Astrocyte (in vitro differentiated cells and primary cell): ENCODE results near the gene IGFBP7. TPM values are rescaled to one million over a fixed set of nuclear protein-coding genes. Genes with fewer than 3 reads are reported as not detected.

ENCODE experiments used
- DNase-seq: peaks from one replicate; pipeline ENCODE4 v3.0.0-alpha.2; 2010; ENCODE audit warnings: low read depth
- FAIRE-seq: peaks from 2 replicates; lab custom pipeline; 2011; peaks lifted over from hg19 to GRCh38; lab: Jason Lieb, UNC
- H2AFZ ChIP-seq: 2 replicates; pipeline ENCODE4 v1.6.0; 2012; ENCODE audit warnings: low read depth, low read length, inconsistent platforms
- H3K27ac ChIP-seq: 2 replicates; pipeline ENCODE4 v1.5.1; 2011; ENCODE audit warnings: low read depth, low read length, inconsistent platforms
- H3K27me3 ChIP-seq: 2 replicates; pipeline ENCODE4 v1.6.0; 2011; ENCODE audit warnings: low read length, inconsistent platforms; ENCODE audit not compliant: insufficient read depth
- H3K36me3 ChIP-seq: 2 replicates; pipeline ENCODE4 v1.5.1; 2011; ENCODE audit warnings: low read length, inconsistent platforms; ENCODE audit not compliant: insufficient read depth
- H3K4me1 ChIP-seq: 2 replicates; pipeline ENCODE4 v1.5.1; 2011; ENCODE audit warnings: low read length, inconsistent platforms; ENCODE audit not compliant: insufficient read depth
- H3K4me2 ChIP-seq: 2 replicates; pipeline ENCODE4 v1.6.0; 2012; ENCODE audit warnings: low read length, inconsistent platforms
- H3K4me3 ChIP-seq: 2 replicates; pipeline ENCODE4 v1.5.1; 2011; ENCODE audit warnings: low read depth, mild to moderate bottlenecking, low read length, inconsistent platforms; ENCODE audit not compliant: insufficient read depth
- H3K79me2 ChIP-seq: 2 replicates; pipeline ENCODE4 v1.6.0; 2012; ENCODE audit warnings: mild to moderate bottlenecking, low read length, inconsistent platforms; ENCODE audit not compliant: insufficient read depth
- H3K9ac ChIP-seq: 2 replicates; pipeline ENCODE4 v1.6.0; 2012; ENCODE audit warnings: mild to moderate bottlenecking, low read length, inconsistent platforms
- H3K9me3 ChIP-seq: 2 replicates; pipeline ENCODE4 v1.5.1; 2012; ENCODE audit warnings: low read depth, mild to moderate bottlenecking, low read length, inconsistent platforms; ENCODE audit not compliant: insufficient read depth
- H4K20me1 ChIP-seq: 2 replicates; pipeline ENCODE4 v1.6.0; 2012; ENCODE audit warnings: low read length, inconsistent platforms; ENCODE audit not compliant: insufficient read depth
- H3K27ac Mint-ChIP-seq: one replicate; pipeline ENCODE4 v1.8.0; 2021; ENCODE audit warnings: mild to moderate bottlenecking, mixed read lengths; ENCODE audit not compliant: unreplicated experiment
- H3K27me3 Mint-ChIP-seq: one replicate; pipeline ENCODE4 v1.8.0; 2021; ENCODE audit warnings: low read depth, mixed read lengths; ENCODE audit not compliant: unreplicated experiment
- H3K36me3 Mint-ChIP-seq: one replicate; pipeline ENCODE4 v1.8.0; 2021; ENCODE audit warnings: low read depth, mixed read lengths; ENCODE audit not compliant: unreplicated experiment
- H3K4me1 Mint-ChIP-seq: one replicate; pipeline ENCODE4 v1.8.0; 2021; ENCODE audit warnings: low read depth, mixed read lengths; ENCODE audit not compliant: unreplicated experiment
- H3K4me3 Mint-ChIP-seq: one replicate; pipeline ENCODE4 v1.8.0; 2021; ENCODE audit warnings: mild to moderate bottlenecking, moderate library complexity, mixed read lengths; ENCODE audit not compliant: unreplicated experiment
- H3K9me3 Mint-ChIP-seq: one replicate; pipeline ENCODE4 v1.8.0; 2021; ENCODE audit warnings: mild to moderate bottlenecking, mixed read lengths; ENCODE audit not compliant: unreplicated experiment
- EZH2 ChIP-seq: IDR thresholded peaks from 2 replicates; pipeline ENCODE4 v1.6.1; 2012; ENCODE audit warnings: mild to moderate bottlenecking, low read length, inconsistent platforms; ENCODE audit not compliant: insufficient read depth
- total RNA-seq: library from RNA; stranded (reverse); gene quantifications from 2 replicates; pipeline ENCODE4 v1.2.1, GENCODE V29; 2021
- TF ChIP-seq, protein P1 (sequence below): IDR thresholded peaks from 2 replicates; pipeline ENCODE4 v1.5.1; 2011; ENCODE audit warnings: low read depth, mild to moderate bottlenecking, inconsistent platforms, low read length, moderate library complexity; ENCODE audit not compliant: insufficient read depth

The IGFBP7 gene
- total RNA-seq, 1 donor from 2014 or later, result 930 TPM

DNA sequence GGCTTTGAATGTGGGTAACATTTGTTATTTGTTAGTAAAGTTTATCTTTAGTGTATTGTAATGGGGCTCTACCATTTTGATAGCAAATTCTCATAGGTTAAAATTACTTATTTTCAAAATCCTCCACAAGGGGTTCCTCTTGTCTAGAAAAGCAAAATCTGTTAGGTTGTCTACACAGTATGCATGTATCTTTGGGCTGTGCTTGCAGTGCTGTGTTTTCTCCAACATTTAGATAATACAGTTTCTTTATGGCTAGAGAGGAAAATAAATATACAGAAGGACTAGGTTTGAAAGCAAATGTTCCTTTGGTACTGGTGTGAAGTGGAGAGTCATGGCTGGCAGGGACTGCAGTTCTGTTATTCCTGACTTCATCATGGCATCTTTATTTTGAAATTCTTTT lies 91.2 kb downstream of the IGFBP7 start:
- H3K9me3 Mint-ChIP-seq, result no peaks in the 10 kb centered on the region
- no peak overlapping the region for H3K4me3 Mint-ChIP-seq
- H3K79me2 ChIP-seq, result no peaks in the 10 kb centered on the region
- no peaks in the 10 kb centered on the region for H3K27me3 Mint-ChIP-seq
- H3K4me1 ChIP-seq, result peaks cover 19% of the 10 kb centered on the region
- H3K36me3 Mint-ChIP-seq, result peaks cover 6% of the 10 kb centered on the region
- no peak overlapping the region for H3K9ac ChIP-seq
- no peaks in the 10 kb centered on the region for H3K27me3 ChIP-seq
- H4K20me1 ChIP-seq, result peaks cover 19% of the 10 kb centered on the region
- H3K9me3 ChIP-seq, result no peaks in the 10 kb centered on the region
- peaks cover 23% of the 10 kb centered on the region for H3K4me1 Mint-ChIP-seq
- H2AFZ ChIP-seq, result no peak overlapping the region
- no peak overlapping the region for H3K27ac Mint-ChIP-seq
- H3K4me2 ChIP-seq, result no peak overlapping the region
- FAIRE-seq (no peak), DNase-seq (no peak)
- peak overlapping the region; percentile 17 for H3K27ac ChIP-seq
- H3K36me3 ChIP-seq, result peaks cover 58% of the 10 kb centered on the region
- no peak overlapping the region for H3K4me3 ChIP-seq
- no peak for TF ChIP-seq EZH2
- TF ChIP-seq, protein P1, sequence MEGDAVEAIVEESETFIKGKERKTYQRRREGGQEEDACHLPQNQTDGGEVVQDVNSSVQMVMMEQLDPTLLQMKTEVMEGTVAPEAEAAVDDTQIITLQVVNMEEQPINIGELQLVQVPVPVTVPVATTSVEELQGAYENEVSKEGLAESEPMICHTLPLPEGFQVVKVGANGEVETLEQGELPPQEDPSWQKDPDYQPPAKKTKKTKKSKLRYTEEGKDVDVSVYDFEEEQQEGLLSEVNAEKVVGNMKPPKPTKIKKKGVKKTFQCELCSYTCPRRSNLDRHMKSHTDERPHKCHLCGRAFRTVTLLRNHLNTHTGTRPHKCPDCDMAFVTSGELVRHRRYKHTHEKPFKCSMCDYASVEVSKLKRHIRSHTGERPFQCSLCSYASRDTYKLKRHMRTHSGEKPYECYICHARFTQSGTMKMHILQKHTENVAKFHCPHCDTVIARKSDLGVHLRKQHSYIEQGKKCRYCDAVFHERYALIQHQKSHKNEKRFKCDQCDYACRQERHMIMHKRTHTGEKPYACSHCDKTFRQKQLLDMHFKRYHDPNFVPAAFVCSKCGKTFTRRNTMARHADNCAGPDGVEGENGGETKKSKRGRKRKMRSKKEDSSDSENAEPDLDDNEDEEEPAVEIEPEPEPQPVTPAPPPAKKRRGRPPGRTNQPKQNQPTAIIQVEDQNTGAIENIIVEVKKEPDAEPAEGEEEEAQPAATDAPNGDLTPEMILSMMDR, result peak; percentile 12

DNA sequence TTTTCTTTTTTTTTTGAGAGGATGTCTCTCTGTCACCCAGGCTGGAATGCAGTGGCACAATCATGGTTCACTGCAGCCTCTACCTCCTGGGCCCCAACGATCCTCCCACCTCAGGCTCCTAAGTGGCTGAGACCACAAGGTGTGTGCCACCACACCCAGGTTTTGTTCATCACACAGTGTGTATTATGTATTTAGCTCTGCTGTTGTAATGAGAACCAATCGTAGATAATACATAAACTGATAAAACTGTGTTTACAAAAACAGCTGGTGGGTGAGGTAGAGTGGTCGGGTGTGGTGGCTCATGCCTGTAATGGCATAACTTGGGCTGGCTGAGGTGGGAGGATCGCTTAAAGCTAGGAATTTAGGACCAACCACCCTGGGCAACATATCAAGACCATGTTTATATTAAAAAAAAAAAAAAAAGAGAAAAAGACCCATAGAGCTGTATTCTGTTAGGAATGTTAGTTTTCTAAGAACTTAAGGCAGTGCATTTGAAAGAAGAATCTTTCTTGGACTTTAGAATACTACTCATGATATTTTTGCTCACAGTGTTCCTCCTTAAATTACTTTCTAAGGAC lies 96.6 kb downstream of the IGFBP7 start:
- no peak for TF ChIP-seq EZH2
- TF ChIP-seq, protein P1, result no peak
- FAIRE-seq, result no peak

DNA sequence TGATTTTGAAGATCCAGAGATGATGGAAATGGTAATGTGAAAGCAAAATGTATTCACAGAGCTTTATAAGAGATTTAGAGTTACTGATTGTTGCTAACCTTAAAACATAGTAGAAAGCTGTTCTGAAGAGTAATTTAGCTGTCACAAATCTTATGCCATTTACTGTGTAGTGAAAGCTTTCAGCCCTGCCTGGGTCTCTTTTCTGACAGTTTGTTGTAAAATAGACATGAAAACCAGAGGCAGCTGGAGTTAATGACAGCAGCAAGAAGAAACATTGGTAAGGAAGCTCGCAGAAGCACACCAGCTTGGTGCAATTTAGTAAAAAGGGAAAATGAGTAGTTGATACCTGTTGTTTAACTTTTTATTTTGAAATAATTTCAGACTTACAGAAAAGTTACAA lies 110.4 kb downstream of the IGFBP7 start:
- peaks cover 8% of the 10 kb centered on the region for H3K4me1 ChIP-seq
- TF ChIP-seq EZH2, result no peak
- TF ChIP-seq, protein P1, result no peak
- no peak overlapping the region for H3K27ac ChIP-seq
- DNase-seq (no peak), FAIRE-seq (no peak)
- Mint-ChIP-seq H3K36me3 (peaks cover 16% of the 10 kb centered on the region), H3K9me3 (no peaks in the 10 kb centered on the region), H3K4me3 (no peak overlapping the region), H3K27ac (no peak overlapping the region), H3K4me1 (no peaks in the 10 kb centered on the region), H3K27me3 (no peaks in the 10 kb centered on the region)
- H3K9ac ChIP-seq, result no peak overlapping the region
- no peaks in the 10 kb centered on the region for H3K27me3 ChIP-seq
- H3K4me3 ChIP-seq, result no peak overlapping the region
- no peak overlapping the region for H2AFZ ChIP-seq
- H4K20me1 ChIP-seq, result peaks cover 7% of the 10 kb centered on the region
- H3K79me2 ChIP-seq, result peaks cover 40% of the 10 kb centered on the region
- peaks cover 51% of the 10 kb centered on the region for H3K36me3 ChIP-seq
- no peak overlapping the region for H3K4me2 ChIP-seq
- H3K9me3 ChIP-seq, result no peaks in the 10 kb centered on the region

More for the DNA sequence above, 96.6 kb downstream of the IGFBP7 start:
- no peak overlapping the region for H3K4me2 ChIP-seq
- Mint-ChIP-seq H3K27ac (no peak overlapping the region), H3K9me3 (no peaks in the 10 kb centered on the region), H3K36me3 (peaks cover 16% of the 10 kb centered on the region), H3K27me3 (no peaks in the 10 kb centered on the region), H3K4me3 (no peak overlapping the region), H3K4me1 (peaks cover under 1% of the 10 kb centered on the region)
- H3K79me2 ChIP-seq, result peaks cover 10% of the 10 kb centered on the region
- H3K9ac ChIP-seq, result no peak overlapping the region
- H3K9me3 ChIP-seq, result no peaks in the 10 kb centered on the region
- no peaks in the 10 kb centered on the region for H3K27me3 ChIP-seq
- no peak overlapping the region for H2AFZ ChIP-seq
- no peak overlapping the region for H3K27ac ChIP-seq
- DNase-seq, result no peak
- no peak overlapping the region for H3K4me3 ChIP-seq
- H3K4me1 ChIP-seq, result no peaks in the 10 kb centered on the region
- peaks cover 22% of the 10 kb centered on the region for H4K20me1 ChIP-seq
- peaks cover 53% of the 10 kb centered on the region for H3K36me3 ChIP-seq
